ENCODE measurements around the gene RLN2. TPM values are rescaled to one million over a fixed set of nuclear protein-coding genes. Genes with fewer than 3 reads are reported as not detected.
"Not testable (repeated sequence)": the region's sequence is repeated elsewhere in the genome, so short reads cannot be mapped to it uniquely, and the experiment has no call there.

Gene RLN2, protein sequence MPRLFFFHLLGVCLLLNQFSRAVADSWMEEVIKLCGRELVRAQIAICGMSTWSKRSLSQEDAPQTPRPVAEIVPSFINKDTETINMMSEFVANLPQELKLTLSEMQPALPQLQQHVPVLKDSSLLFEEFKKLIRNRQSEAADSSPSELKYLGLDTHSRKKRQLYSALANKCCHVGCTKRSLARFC
- total RNA-seq (2021): not detected in 2 replicates
- percentile 17 among the genes with signal in this experiment for Bru-seq, nascent RNA
- percentile 12 among the genes with signal in this experiment for BruChase-seq, experiment 1, labeled RNA remaining after a 2-hour chase
- not detected for BruChase-seq, experiment 2, labeled RNA remaining after a 6-hour chase
- long read RNA-seq, partial matches to known transcripts: 1 of 1 reads
- long read RNA-seq, other reads (novel, unspliced or antisense): 0 of 1 reads

DNA sequence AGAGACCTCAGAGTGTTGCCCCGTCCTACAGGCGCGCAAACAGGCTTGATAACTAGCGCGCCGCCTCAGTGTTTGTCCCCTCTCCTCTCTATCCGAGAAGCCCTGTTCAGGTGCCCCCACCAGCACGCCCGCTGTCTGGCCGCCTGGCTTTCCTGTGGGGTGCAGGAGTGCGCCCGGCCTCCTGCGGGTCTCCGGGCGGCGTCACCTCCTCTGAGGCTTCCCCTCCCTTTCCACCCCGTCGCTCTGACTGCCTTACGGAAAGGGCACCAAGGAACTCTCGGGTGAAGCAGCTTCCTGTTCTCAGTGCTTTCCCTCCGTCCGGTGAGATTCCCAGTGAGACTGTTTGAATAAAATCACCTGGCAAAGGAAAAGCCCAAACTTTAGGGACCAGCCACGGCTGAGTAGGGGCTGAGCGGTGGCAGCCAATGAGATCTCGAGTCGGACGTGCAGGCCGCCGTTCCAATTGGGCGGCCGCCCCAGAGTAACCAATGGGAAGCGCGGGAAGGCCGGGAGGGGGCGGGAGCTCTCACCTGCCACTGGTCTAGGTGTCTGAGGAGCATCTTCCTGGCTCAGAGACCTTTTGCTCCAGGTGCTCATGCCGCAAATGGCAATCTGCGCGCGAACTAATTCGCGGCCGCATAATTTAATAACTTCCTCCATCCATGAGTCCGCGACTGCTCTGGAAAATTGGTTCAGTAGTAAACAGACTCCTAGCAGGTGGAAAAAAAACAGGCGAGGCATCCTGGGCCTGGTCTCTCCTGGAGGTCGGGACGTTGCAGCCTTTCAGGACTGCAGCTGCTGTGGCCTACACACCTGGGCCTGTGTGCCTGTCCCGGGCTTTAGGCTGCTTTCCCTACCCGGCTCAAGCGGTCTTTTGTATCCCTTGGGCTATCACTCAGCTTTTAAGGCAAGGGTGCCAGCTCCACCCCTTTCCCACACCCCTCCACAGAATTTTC, at the start of gene RLN2:
TSS of gene RLN2 (minus strand) at position 877 of the 956 bp plus-strand sequence. CDS start at position 741, 136 bp downstream.
- H3K4me3 ChIP-seq (ENCODE audit: low read depth, low read length, poor library complexity, severe bottlenecking); H3K4me1 ChIP-seq (ENCODE audit: insufficient read depth, low read length, poor library complexity, severe bottlenecking); intact Hi-C loops (cut with micrococcal nuclease; ENCODE audit: unreplicated experiment); H3K27ac ChIP-seq (ENCODE audit: low read depth, low read length, poor library complexity, severe bottlenecking); POLR2A ChIA-PET (ENCODE audit: low non-redundant PET); H3K36me3 ChIP-seq (ENCODE audit: insufficient read depth, low read length, poor library complexity, severe bottlenecking); DNase-seq (ENCODE audit: low spot score); CTCF ChIA-PET; H3K9me3 ChIP-seq (ENCODE audit: low read depth, low read length, poor library complexity, severe bottlenecking); BruUV-seq (replicated peaks): not testable (repeated sequence)
- peaks cover 12% of the 10 kb centered on the region for H3K27me3 ChIP-seq (replicated peaks; ENCODE audit: insufficient read depth, low read depth, low read length, poor library complexity)

DNA sequence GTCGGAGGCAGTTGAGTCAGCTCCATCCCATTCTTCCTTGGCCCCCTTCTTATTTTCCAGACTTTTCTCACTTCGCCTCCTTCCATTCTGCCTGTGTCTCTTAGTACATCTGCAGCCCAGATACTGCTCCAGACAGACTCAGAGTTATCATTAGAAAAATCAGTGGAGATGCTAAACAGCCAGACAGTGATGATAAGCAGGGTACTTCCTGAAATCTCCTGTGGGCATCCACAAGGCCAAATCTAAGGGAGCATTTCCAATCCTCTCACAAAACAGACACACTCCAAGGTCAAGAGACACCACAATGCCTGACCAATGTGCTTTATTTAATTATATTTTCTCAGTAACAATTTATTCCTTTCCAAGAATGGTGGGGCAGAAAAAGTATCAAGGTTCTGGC, 49.7 kb upstream of the RLN2 start:
- no peak for TF ChIP-seq EZH2 (IDR thresholded peaks at IDR 0.05; ENCODE audit: borderline replicate concordance, low read depth, low read length, poor library complexity, severe bottlenecking)
- TF ChIP-seq, protein P1, sequence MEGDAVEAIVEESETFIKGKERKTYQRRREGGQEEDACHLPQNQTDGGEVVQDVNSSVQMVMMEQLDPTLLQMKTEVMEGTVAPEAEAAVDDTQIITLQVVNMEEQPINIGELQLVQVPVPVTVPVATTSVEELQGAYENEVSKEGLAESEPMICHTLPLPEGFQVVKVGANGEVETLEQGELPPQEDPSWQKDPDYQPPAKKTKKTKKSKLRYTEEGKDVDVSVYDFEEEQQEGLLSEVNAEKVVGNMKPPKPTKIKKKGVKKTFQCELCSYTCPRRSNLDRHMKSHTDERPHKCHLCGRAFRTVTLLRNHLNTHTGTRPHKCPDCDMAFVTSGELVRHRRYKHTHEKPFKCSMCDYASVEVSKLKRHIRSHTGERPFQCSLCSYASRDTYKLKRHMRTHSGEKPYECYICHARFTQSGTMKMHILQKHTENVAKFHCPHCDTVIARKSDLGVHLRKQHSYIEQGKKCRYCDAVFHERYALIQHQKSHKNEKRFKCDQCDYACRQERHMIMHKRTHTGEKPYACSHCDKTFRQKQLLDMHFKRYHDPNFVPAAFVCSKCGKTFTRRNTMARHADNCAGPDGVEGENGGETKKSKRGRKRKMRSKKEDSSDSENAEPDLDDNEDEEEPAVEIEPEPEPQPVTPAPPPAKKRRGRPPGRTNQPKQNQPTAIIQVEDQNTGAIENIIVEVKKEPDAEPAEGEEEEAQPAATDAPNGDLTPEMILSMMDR (conservative IDR thresholded peaks at IDR 0.05; ENCODE audit: low read depth, low read length): no peak
- ChIA-PET POLR2A (ENCODE audit: low non-redundant PET) (no interaction called here), CTCF (no interaction called here)
- H3K4me1 ChIP-seq (ENCODE audit: insufficient read depth, low read length, poor library complexity, severe bottlenecking): no peaks in the 10 kb centered on the region
- intact Hi-C loops (cut with micrococcal nuclease; ENCODE audit: unreplicated experiment): no loop called here
- H3K27ac ChIP-seq (ENCODE audit: low read depth, low read length, poor library complexity, severe bottlenecking): no peak overlapping the region
- no peak overlapping the region for H3K4me3 ChIP-seq (ENCODE audit: low read depth, low read length, poor library complexity, severe bottlenecking)
- H3K36me3 ChIP-seq (ENCODE audit: insufficient read depth, low read length, poor library complexity, severe bottlenecking): no peaks in the 10 kb centered on the region
- H3K9me3 ChIP-seq (ENCODE audit: low read depth, low read length, poor library complexity, severe bottlenecking): no peaks in the 10 kb centered on the region
- no TSS peak for BruUV-seq (replicated peaks)
- no peak for DNase-seq (ENCODE audit: low spot score)
- H3K27me3 ChIP-seq (replicated peaks; ENCODE audit: insufficient read depth, low read depth, low read length, poor library complexity): no peaks in the 10 kb centered on the region

DNA sequence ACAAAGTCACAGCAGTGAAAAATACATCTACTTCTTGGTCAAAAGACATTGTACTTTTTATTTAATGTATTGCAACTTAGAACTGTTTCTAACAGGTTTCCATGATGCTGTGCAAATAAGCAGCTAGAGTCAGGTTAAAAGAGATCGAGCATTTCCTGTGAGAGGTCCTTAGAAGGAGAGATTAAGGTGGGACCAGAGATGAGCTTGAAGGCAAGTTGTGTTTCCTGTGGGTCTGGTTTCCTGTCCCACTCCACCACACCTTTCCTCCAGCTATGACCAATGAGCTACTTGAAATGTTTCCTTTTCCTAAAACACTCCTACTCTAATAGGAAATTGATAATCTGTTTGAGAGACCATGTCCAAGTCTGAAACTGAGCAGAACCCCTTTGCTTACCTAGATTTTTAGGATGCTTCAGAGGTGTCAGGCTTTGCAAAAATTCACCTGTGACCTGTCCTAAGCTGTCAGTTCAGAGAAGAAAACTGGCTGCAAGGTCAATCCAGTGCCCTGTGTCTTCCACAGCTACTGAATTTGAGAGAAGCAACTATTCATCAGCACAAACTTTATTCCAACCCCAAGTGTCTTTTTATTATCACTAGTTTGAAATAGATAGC, 48.2 kb upstream of the RLN2 start:
- no peak overlapping the region for H3K4me3 ChIP-seq (ENCODE audit: low read depth, low read length, poor library complexity, severe bottlenecking)
- no peaks in the 10 kb centered on the region for H3K9me3 ChIP-seq (ENCODE audit: low read depth, low read length, poor library complexity, severe bottlenecking)
- H3K36me3 ChIP-seq (ENCODE audit: insufficient read depth, low read length, poor library complexity, severe bottlenecking): no peaks in the 10 kb centered on the region
- H3K27me3 ChIP-seq (replicated peaks; ENCODE audit: insufficient read depth, low read depth, low read length, poor library complexity): no peaks in the 10 kb centered on the region
- TF ChIP-seq, protein P1 (conservative IDR thresholded peaks at IDR 0.05; ENCODE audit: low read depth, low read length): no peak
- no peak for TF ChIP-seq EZH2 (IDR thresholded peaks at IDR 0.05; ENCODE audit: borderline replicate concordance, low read depth, low read length, poor library complexity, severe bottlenecking)
- BruUV-seq (replicated peaks): no TSS peak
- no peaks in the 10 kb centered on the region for H3K4me1 ChIP-seq (ENCODE audit: insufficient read depth, low read length, poor library complexity, severe bottlenecking)
- CTCF ChIA-PET: no interaction called here
- POLR2A ChIA-PET (ENCODE audit: low non-redundant PET): no interaction called here
- H3K27ac ChIP-seq (ENCODE audit: low read depth, low read length, poor library complexity, severe bottlenecking): no peak overlapping the region
- no peak for DNase-seq (ENCODE audit: low spot score)
- intact Hi-C loops (cut with micrococcal nuclease; ENCODE audit: unreplicated experiment): no loop called here

DNA sequence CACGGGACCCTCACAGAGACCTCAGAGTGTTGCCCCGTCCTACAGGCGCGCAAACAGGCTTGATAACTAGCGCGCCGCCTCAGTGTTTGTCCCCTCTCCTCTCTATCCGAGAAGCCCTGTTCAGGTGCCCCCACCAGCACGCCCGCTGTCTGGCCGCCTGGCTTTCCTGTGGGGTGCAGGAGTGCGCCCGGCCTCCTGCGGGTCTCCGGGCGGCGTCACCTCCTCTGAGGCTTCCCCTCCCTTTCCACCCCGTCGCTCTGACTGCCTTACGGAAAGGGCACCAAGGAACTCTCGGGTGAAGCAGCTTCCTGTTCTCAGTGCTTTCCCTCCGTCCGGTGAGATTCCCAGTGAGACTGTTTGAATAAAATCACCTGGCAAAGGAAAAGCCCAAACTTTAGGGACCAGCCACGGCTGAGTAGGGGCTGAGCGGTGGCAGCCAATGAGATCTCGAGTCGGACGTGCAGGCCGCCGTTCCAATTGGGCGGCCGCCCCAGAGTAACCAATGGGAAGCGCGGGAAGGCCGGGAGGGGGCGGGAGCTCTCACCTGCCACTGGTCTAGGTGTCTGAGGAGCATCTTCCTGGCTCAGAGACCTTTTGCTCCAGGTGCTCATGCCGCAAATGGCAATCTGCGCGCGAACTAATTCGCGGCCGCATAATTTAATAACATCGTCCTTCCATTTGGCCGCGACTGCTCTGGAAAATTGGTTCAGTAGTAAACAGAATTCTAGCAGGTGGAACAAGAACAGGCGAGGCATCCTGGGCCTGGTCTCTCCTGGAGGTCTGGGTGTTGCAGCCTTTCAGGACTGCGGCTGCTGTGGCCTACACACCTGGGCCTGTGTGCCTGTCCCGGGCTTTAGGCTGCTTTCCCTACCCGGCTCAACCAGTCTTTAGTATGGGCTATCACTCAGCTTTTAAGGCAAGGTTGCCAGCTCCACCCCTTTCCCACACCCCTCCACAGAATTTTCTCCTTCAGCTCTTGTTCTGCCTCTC, 34.8 kb upstream of the RLN2 start, which contains the start of gene RLN1:
TSS of gene RLN1 (minus strand) at position 885 of the 990 bp plus-strand sequence. CDS start at position 755, 130 bp downstream.
- H3K4me1 ChIP-seq (ENCODE audit: insufficient read depth, low read length, poor library complexity, severe bottlenecking); intact Hi-C loops (cut with micrococcal nuclease; ENCODE audit: unreplicated experiment); H3K27ac ChIP-seq (ENCODE audit: low read depth, low read length, poor library complexity, severe bottlenecking); DNase-seq (ENCODE audit: low spot score); H3K4me3 ChIP-seq (ENCODE audit: low read depth, low read length, poor library complexity, severe bottlenecking); H3K36me3 ChIP-seq (ENCODE audit: insufficient read depth, low read length, poor library complexity, severe bottlenecking); CTCF ChIA-PET; BruUV-seq (replicated peaks); H3K9me3 ChIP-seq (ENCODE audit: low read depth, low read length, poor library complexity, severe bottlenecking); POLR2A ChIA-PET (ENCODE audit: low non-redundant PET): not testable (repeated sequence)
- H3K27me3 ChIP-seq (replicated peaks; ENCODE audit: insufficient read depth, low read depth, low read length, poor library complexity): peaks cover 29% of the 10 kb centered on the region

Measured in A673 (cell line).